GM23338 (cell line): Measurements from ENCODE around the gene WDR70. TPM values are rescaled to one million over a fixed set of nuclear protein-coding genes. Genes with fewer than 3 reads are reported as not detected.
"Not testable (repeated sequence)": the region's sequence is repeated elsewhere in the genome, so short reads cannot be mapped to it uniquely, and the experiment has no call there.

ENCODE experiments used
- ATAC-seq: fragments of 200-7000 bp; cut with Tn5 transposase; 3 replicates; pipeline ENCODE4 v1.9.1; 2020
- DNase-seq: peaks from one replicate; pipeline ENCODE4 v3.0.0-alpha.2; 2015; ENCODE audit warnings: low spot score
- H2AFZ ChIP-seq: fragments of 200-600 bp; sonication (generic); 2 replicates; pipeline ENCODE4 v1.8.0; 2016; ENCODE audit warnings: antibody characterized with exemption, mild to moderate bottlenecking, moderate library complexity
- H3F3A ChIP-seq: fragments of 200-600 bp; sonication (generic); replicated peaks from 2 replicates; pipeline ENCODE4 v1.8.0; 2017; ENCODE audit warnings: antibody characterized with exemption, mixed run types, low read depth
- H3K27ac ChIP-seq: fragments of 200-600 bp; sonication (generic); 2 replicates; pipeline ENCODE4 v1.6.1; 2016; ENCODE audit warnings: low read depth
- H3K27me3 ChIP-seq: fragments of 200-600 bp; sonication (generic); 2 replicates; pipeline ENCODE4 v1.8.0; 2016; ENCODE audit warnings: mild to moderate bottlenecking, mixed run types, moderate library complexity; ENCODE audit not compliant: insufficient read depth
- H3K36me3 ChIP-seq: fragments of 200-600 bp; sonication (generic); 2 replicates; pipeline ENCODE4 v1.8.0; 2016; ENCODE audit warnings: mild to moderate bottlenecking; ENCODE audit not compliant: insufficient read depth
- H3K4me1 ChIP-seq: fragments of 200-600 bp; sonication (generic); 2 replicates; pipeline ENCODE4 v1.8.0; 2016; ENCODE audit warnings: mild to moderate bottlenecking, moderate library complexity; ENCODE audit not compliant: insufficient read depth
- H3K4me2 ChIP-seq: fragments of 200-600 bp; sonication (generic); 2 replicates; pipeline ENCODE4 v1.7.1; 2017; ENCODE audit warnings: mixed run types
- H3K4me3 ChIP-seq: fragments of 200-600 bp; sonication (generic); 2 replicates; pipeline ENCODE4 v1.6.1; 2016; ENCODE audit warnings: mixed run types
- H3K79me2 ChIP-seq: fragments of 200-600 bp; sonication (generic); replicated peaks from 2 replicates; pipeline ENCODE4 v1.8.0; 2017; ENCODE audit warnings: mild to moderate bottlenecking; ENCODE audit not compliant: insufficient read depth
- H3K9me2 ChIP-seq: fragments of 200-600 bp; sonication (generic); 2 replicates; pipeline ENCODE4 v1.8.0; 2017; ENCODE audit not compliant: insufficient read depth
- H4K20me1 ChIP-seq: fragments of 200-600 bp; sonication (generic); replicated peaks from 2 replicates; pipeline ENCODE4 v1.8.0; 2017; ENCODE audit warnings: mild to moderate bottlenecking; ENCODE audit not compliant: insufficient read depth
- H3K27ac Mint-ChIP-seq: 2 replicates; pipeline ENCODE4 v1.8.0; 2020; ENCODE audit warnings: inconsistent platforms, mild to moderate bottlenecking, moderate library complexity, mixed read lengths
- H3K27me3 Mint-ChIP-seq: 3 replicates; pipeline ENCODE4 v1.8.0; 2022; ENCODE audit warnings: low read depth, mild to moderate bottlenecking, moderate library complexity, mixed read lengths, inconsistent platforms; ENCODE audit not compliant: insufficient read depth, poor library complexity
- H3K36me3 Mint-ChIP-seq: 3 replicates; pipeline ENCODE4 v1.8.0; 2021; ENCODE audit warnings: low read depth, mild to moderate bottlenecking, inconsistent platforms, moderate library complexity, mixed read lengths
- H3K4me1 Mint-ChIP-seq: 3 replicates; pipeline ENCODE4 v1.8.0; 2020; ENCODE audit warnings: mild to moderate bottlenecking, inconsistent platforms, mixed read lengths
- H3K4me3 Mint-ChIP-seq: 3 replicates; pipeline ENCODE4 v1.8.0; 2021; ENCODE audit warnings: moderate library complexity, mild to moderate bottlenecking, inconsistent platforms, mixed read lengths
- H3K9me3 Mint-ChIP-seq: 3 replicates; pipeline ENCODE4 v1.8.0; 2020; ENCODE audit warnings: moderate library complexity, mild to moderate bottlenecking, inconsistent platforms, mixed read lengths
- JUNB ChIP-seq: IDR thresholded peaks from one replicate; pipeline ENCODE4 v1.6.1; 2016; ENCODE audit warnings: antibody characterized with exemption; ENCODE audit not compliant: unreplicated experiment
- NANOG ChIP-seq: IDR thresholded peaks from 2 replicates; pipeline ENCODE4 v1.6.1; 2016; ENCODE audit warnings: antibody characterized with exemption, borderline replicate concordance
- POLR2AphosphoS5 ChIP-seq: IDR thresholded peaks from 2 replicates; pipeline ENCODE4 v1.6.1; 2016; ENCODE audit warnings: antibody characterized with exemption, low read depth
- REST ChIP-seq: IDR thresholded peaks from one replicate; pipeline ENCODE4 v1.6.1; 2018; ENCODE audit warnings: antibody characterized with exemption; ENCODE audit not compliant: unreplicated experiment
- ZNF462 ChIP-seq: fragments of 250-450 bp; sonication (Bioruptor Pico); IDR thresholded peaks from 2 replicates; pipeline ENCODE4 v1.5.0; 2020; ENCODE audit warnings: mild to moderate bottlenecking, moderate library complexity
- polyA plus RNA-seq: library from polyadenylated mRNA; unstranded; fragments of >200 nt; fragmentation: Nextera tagmentation; extraction: Ambion mirVana; gene quantifications from 2 replicates; pipeline ENCODE4 v1.2.1, GENCODE V29; 2016
- total RNA-seq: library from RNA; depleted of rRNA; stranded (reverse); fragments of >200 nt; shearing (Covaris generic); gene quantifications from 2 replicates; pipeline ENCODE4 v1.2.3, GENCODE V29; 2014

Gene WDR70
- total and polyA plus RNA-seq, 2 experiments from 2014 or later: 34.9 to 86.7 TPM

- not testable (repeated sequence) for DNase-seq, H3K9me2 ChIP-seq, H3K27ac Mint-ChIP-seq, H3K27ac ChIP-seq, H2AFZ ChIP-seq, H4K20me1 ChIP-seq, H3F3A ChIP-seq, H3K27me3 Mint-ChIP-seq, H3K4me1 ChIP-seq, H3K27me3 ChIP-seq, ATAC-seq, H3K36me3 Mint-ChIP-seq, H3K4me2 ChIP-seq, H3K79me2 ChIP-seq, H3K4me1 Mint-ChIP-seq, H3K36me3 ChIP-seq, H3K4me3 ChIP-seq, H3K4me3 Mint-ChIP-seq
- H3K9me3 Mint-ChIP-seq: peaks cover 18% of the 10 kb centered on the region
These were observed 275.4 kb downstream of the WDR70 start for GRCh38 chr5:37654566-37654965.

- H3K27ac Mint-ChIP-seq: no peak overlapping the region
- Histone ChIP-seq H3K27ac (no peak overlapping the region), H2AFZ (no peak overlapping the region), H3K79me2 (no peaks in the 10 kb centered on the region), H3F3A (no peaks in the 10 kb centered on the region), H3K4me3 (no peak overlapping the region), H3K4me1 (0 out of 2 replicates have a peak, but pooled peaks cover 6% of the 10 kb centered on the region), H3K9me2 (no peaks in the 10 kb centered on the region), H3K4me2 (no peak overlapping the region), H4K20me1 (no peaks in the 10 kb centered on the region), H3K27me3 (no peaks in the 10 kb centered on the region), H3K36me3 (no peaks in the 10 kb centered on the region)
- peaks cover 7% of the 10 kb centered on the region; the same call in 1 of the 3 replicates for H3K36me3 Mint-ChIP-seq
- no peak overlapping the region for H3K4me3 Mint-ChIP-seq
- TF ChIP-seq JUNB (no peak), REST (no peak), ZNF462 (CRISPR knock-in tag) (no peak), NANOG (no peak), POLR2AphosphoS5 (no peak)
- DNase-seq (no peak), ATAC-seq (no peak)
- H3K27me3 Mint-ChIP-seq: no peaks in the 10 kb centered on the region
- H3K9me3 Mint-ChIP-seq: peaks cover 12% of the 10 kb centered on the region; the same call in 1 of the 3 replicates
- H3K4me1 Mint-ChIP-seq: peaks cover 11% of the 10 kb centered on the region
These were observed 277.9 kb downstream of the WDR70 start for GRCh38 chr5:37657046-37657445.
